Common myeloid progenitor, CD34-positive (primary cell): Measurements from ENCODE around the gene SOS1.
"Not testable (repeated sequence)": the region's sequence is repeated elsewhere in the genome, so short reads cannot be mapped to it uniquely, and the experiment has no call there.

Source experiments
- CTCF ChIA-PET: fragments of 350-600 bp; sonication (Branson Sonifier 250); formaldehyde crosslinking; loops from one replicate; lab custom pipeline; 2021; ENCODE audit warnings: antibody characterized with exemption; lab: Charles Lee
- POLR2A ChIA-PET: fragments of 350-600 bp; sonication (Branson Sonifier 250); formaldehyde crosslinking; loops from one replicate; lab custom pipeline; 2021; ENCODE audit warnings: antibody characterized with exemption; lab: Charles Lee
- DNase-seq, 3 donors: peaks; one replicate each; pipeline versions ENCODE4 v3.0.0 to v3.0.0-alpha.2; 2013
- H3K27ac ChIP-seq, 2 experiments: 1 replicate in 1 of 2; 2 replicates in 1 of 2; pipeline ENCODE4 v1.7.0; 2013; ENCODE audit warnings: inconsistent platforms in 2 of 2, low read length in 2 of 2, mild to moderate bottlenecking in 2 of 2, low read depth in 1 of 2, moderate library complexity in 1 of 2; ENCODE audit not compliant: severe bottlenecking in 2 of 2, insufficient read depth in 1 of 2, poor library complexity in 1 of 2
- H3K27me3 ChIP-seq, 5 experiments: replicated peaks in 2 of 5; 1 replicate in 3 of 5; 2 replicates in 2 of 5; pipeline versions ENCODE4 v1.6.1 to v1.7.0; 2013; ENCODE audit warnings: low read length in 4 of 5, mild to moderate bottlenecking in 2 of 5, moderate library complexity in 2 of 5, inconsistent platforms in 1 of 5; ENCODE audit not compliant: insufficient read depth in 5 of 5, control insufficient read depth in 4 of 5
- H3K36me3 ChIP-seq, 4 experiments: 1 replicate in 2 of 4; 2 replicates in 2 of 4; pipeline versions ENCODE4 v1.6.1 to v1.7.0; 2013; ENCODE audit warnings: low read length in 3 of 4, control low read depth in 1 of 4, mild to moderate bottlenecking in 1 of 4; ENCODE audit not compliant: control insufficient read depth in 4 of 4, insufficient read depth in 4 of 4
- H3K4me1 ChIP-seq, 4 experiments: 1 replicate in 3 of 4; 2 replicates in 1 of 4; pipeline versions ENCODE4 v1.6.1 to v1.7.1; 2013; ENCODE audit warnings: low read length in 3 of 4, mild to moderate bottlenecking in 3 of 4, control low read depth in 1 of 4, inconsistent platforms in 1 of 4, moderate library complexity in 1 of 4; ENCODE audit not compliant: control insufficient read depth in 4 of 4, insufficient read depth in 4 of 4; ENCODE audit errors: control extremely low read depth in 1 of 4
- H3K4me3 ChIP-seq, 7 experiments: 1 replicate in 4 of 7; 2 replicates in 3 of 7; pipeline versions ENCODE4 v1.5.1 to v1.7.0; 2013; ENCODE audit warnings: mild to moderate bottlenecking in 7 of 7, low read length in 6 of 7, moderate library complexity in 6 of 7, inconsistent platforms in 2 of 7, low read depth in 2 of 7, control low read depth in 1 of 7; ENCODE audit not compliant: insufficient read depth in 4 of 7, control insufficient read depth in 1 of 7; ENCODE audit errors: extremely low read depth in 1 of 7
- H3K9me3 ChIP-seq, 5 experiments: 1 replicate in 4 of 5; 2 replicates in 1 of 5; pipeline versions ENCODE4 v1.6.1 to v1.7.1; 2013; ENCODE audit warnings: low read length in 4 of 5, mild to moderate bottlenecking in 2 of 5, inconsistent platforms in 1 of 5, low read depth in 1 of 5, moderate library complexity in 1 of 5; ENCODE audit not compliant: control insufficient read depth in 4 of 5, insufficient read depth in 2 of 5; ENCODE audit errors: control extremely low read depth in 1 of 5
- WGBS: methylation state at CpG from one replicate; pipeline ENCODE4 v1.1.5; 2013; ENCODE audit not compliant: insufficient coverage; 5-methylcytosine and 5-hydroxymethylcytosine counted together

The SOS1 gene

DNA sequence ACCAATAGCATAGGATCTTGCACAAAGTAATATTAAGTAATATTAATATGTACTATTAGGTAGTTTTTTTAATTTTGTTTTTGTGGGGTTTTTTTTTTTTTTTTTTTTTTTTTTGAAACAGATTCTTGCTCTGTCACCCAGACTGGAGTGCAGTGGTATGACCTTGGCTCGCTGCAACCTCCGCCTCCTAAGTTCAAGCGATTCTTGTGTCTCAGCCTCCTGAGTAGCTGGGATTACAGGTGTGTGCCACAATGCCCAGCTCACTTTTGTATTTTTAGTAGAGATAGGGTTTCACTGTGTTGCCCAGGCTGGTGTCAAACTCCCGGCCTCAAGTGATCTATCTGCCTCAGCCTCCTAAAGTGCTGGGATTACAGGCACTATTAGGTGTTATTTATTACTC, 34.7 kb upstream of the SOS1 start:
- CTCF ChIA-PET, H3K36me3 ChIP-seq, H3K4me1 ChIP-seq, H3K27me3 ChIP-seq, POLR2A ChIA-PET, H3K4me3 ChIP-seq, DNase-seq, H3K9me3 ChIP-seq, H3K27ac ChIP-seq: not testable (repeated sequence)
- 100% methylated on average over 1 of the region's 4 CpGs for WGBS

- WGBS = no CpG with 5 or more reads among the region's 3 CpGs
- POLR2A ChIA-PET = no interaction called here
These were observed 34.1 kb upstream of the SOS1 start for GRCh38 chr2:39154944-39155343.

DNA sequence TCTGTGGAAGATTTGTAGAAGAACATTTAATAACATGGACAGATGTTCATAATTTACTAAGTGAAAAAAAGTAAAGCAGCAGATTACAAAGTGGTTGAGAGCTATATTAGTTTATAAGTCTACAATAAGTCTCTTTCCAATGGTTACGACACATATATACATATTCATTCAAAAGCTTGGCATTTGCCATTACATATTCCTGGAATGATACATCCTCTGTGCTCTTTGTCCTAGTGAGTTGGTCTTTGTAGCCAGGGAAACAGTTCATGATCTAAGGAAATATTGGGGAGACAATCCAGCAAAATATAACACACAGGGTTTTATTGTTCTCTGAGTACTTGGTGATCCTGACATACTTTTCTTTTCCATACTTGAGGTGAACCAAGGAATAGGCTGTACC, 32.5 kb upstream of the SOS1 start:
- WGBS = no CpG with 5 or more reads among the region's 1 CpG
- no peaks in the 10 kb centered on the region for H3K9me3 ChIP-seq
- no peaks in the 10 kb centered on the region for H3K36me3 ChIP-seq
- no peak overlapping the region for H3K27ac ChIP-seq
- ChIA-PET POLR2A (no interaction called here), CTCF (no interaction called here)
- H3K4me1 ChIP-seq = peaks cover 0 to 5% (median 1%) of the 10 kb centered on the region in 4 experiments
- H3K4me3 ChIP-seq = no peak overlapping the region
- DNase-seq = no peak
- no peaks in the 10 kb centered on the region for H3K27me3 ChIP-seq

More at GRCh38 chr2:39154944-39155343, 34.1 kb upstream of the SOS1 start:
- Histone ChIP-seq H3K9me3 (no peaks in the 10 kb centered on the region), H3K27me3 (no peaks in the 10 kb centered on the region), H3K4me3 (no peak overlapping the region), H3K27ac (no peak overlapping the region), H3K4me1 (peaks cover 0 to 5% (median 1%) of the 10 kb centered on the region in 4 experiments), H3K36me3 (no peaks in the 10 kb centered on the region)
- DNase-seq = no peak
- CTCF ChIA-PET = no interaction called here

DNA sequence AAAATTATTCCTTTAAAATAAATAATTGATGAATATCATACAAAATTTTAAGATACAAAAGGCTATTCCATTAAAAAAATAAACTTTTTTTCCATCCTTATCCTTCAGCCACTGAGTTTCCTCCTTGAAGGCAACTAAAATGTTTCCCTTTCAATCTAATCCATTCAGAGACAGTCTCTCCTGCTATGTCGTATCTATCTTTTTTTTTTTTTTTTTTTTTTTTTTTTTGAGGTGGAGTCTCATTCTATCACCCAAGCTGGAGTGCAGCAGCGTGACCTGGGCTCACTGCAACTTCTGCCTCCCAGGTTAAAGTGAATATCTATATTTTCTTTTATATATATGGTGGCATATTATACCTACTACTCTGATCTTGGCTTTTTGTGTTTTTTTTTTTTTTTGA, 31.7 kb upstream of the SOS1 start:
- ChIA-PET POLR2A (no interaction called here), CTCF (no interaction called here)
- Histone ChIP-seq H3K27me3 (no peaks in the 10 kb centered on the region), H3K4me3 (no peak overlapping the region), H3K36me3 (no peaks in the 10 kb centered on the region), H3K27ac (no peak overlapping the region), H3K9me3 (no peaks in the 10 kb centered on the region), H3K4me1 (peaks cover 0 to 5% (median under 1%) of the 10 kb centered on the region in 4 experiments)
- whole genome bisulfite sequencing = no CpG with 5 or more reads among the region's 2 CpGs
- DNase-seq = no peak

GRCh38 chr2:39150890-39151497, 30.1 kb upstream of the SOS1 start:
- DNase-seq = no peak
- 86% methylated on average over 4 of the region's 9 CpGs for WGBS
- H3K4me1 ChIP-seq = peaks cover 0 to 5% (median 0%) of the 10 kb centered on the region in 4 experiments
- H3K36me3 ChIP-seq = no peaks in the 10 kb centered on the region
- CTCF ChIA-PET = interaction anchor here (0.6 to 1.4 kb wide), 2 partner anchors 79 to 120 kb away, joined by 3 to 4 read pairs; no protein-coding TSS in a partner anchor
- no peaks in the 10 kb centered on the region for H3K9me3 ChIP-seq
- POLR2A ChIA-PET = no interaction called here
- H3K27ac ChIP-seq = no peak overlapping the region
- H3K4me3 ChIP-seq = no peak overlapping the region
- H3K27me3 ChIP-seq = no peaks in the 10 kb centered on the region

DNA sequence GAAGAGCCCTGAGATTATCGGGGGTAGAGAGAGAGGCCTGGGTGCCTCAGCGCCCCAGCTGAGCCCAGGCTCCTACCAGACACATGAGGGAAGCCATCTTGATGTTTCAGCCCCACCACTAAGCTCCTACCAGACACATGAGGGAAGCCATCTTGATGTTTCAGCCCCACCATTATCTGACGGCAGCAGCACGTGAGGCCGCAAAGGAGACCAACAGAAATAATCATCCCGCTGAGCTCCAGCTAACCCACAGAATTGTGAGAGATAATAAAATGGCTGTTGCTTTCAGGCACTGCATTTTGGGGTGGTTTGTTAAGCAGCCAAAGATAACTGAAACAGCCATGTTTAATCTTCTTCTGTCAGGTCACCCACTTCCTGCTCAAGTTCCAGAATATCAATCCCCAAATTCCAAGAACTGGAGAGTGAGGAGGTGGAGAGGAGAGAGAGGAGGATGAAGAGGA, 29.3 kb upstream of the SOS1 start:
- Histone ChIP-seq H3K9me3 (no peaks in the 10 kb centered on the region), H3K4me1 (peaks cover 0 to 5% (median 0%) of the 10 kb centered on the region in 4 experiments), H3K27ac (no peak overlapping the region), H3K36me3 (no peaks in the 10 kb centered on the region), H3K4me3 (no peak overlapping the region), H3K27me3 (no peaks in the 10 kb centered on the region)
- DNase-seq = peak; percentile 29 to 63 (median 49)
- CTCF ChIA-PET = interaction anchor here (1.1 to 1.4 kb wide), 2 partner anchors 65 to 80 kb away, joined by 3 to 4 read pairs; no protein-coding TSS in a partner anchor
- POLR2A ChIA-PET = no interaction called here
- WGBS = 94% methylated on average over 3 of the region's 6 CpGs

GRCh38 chr2:39146630-39147029, 25.8 kb upstream of the SOS1 start:
- Histone ChIP-seq H3K27ac (no peak overlapping the region), H3K4me1 (peaks cover 0 to 18% (median 1%) of the 10 kb centered on the region in 4 experiments), H3K27me3 (no peaks in the 10 kb centered on the region), H3K9me3 (no peaks in the 10 kb centered on the region), H3K36me3 (no peaks in the 10 kb centered on the region), H3K4me3 (no peak overlapping the region)
- POLR2A ChIA-PET = no interaction called here
- DNase-seq = no peak
- CTCF ChIA-PET = no interaction called here
